Neural cell (in vitro differentiated cells): ENCODE data around the gene GPC5.

Experiments used
- CTCF ChIP-seq: fragments of 450-650 bp; IDR thresholded peaks from 2 replicates; pipeline ENCODE4 v1.5.1; 2014; ENCODE audit warnings: antibody characterized with exemption, mild to moderate bottlenecking, moderate library complexity; ENCODE audit not compliant: poor library complexity, severe bottlenecking
- EZH2 ChIP-seq: fragments of 200-600, 300-800 bp; shearing (Covaris generic), sonication (generic); IDR thresholded peaks from 2 replicates; pipeline ENCODE4 v1.6.1; 2014; ENCODE audit warnings: antibody characterized with exemption, low read length, borderline replicate concordance, mild to moderate bottlenecking; ENCODE audit not compliant: insufficient read depth, poor library complexity, severe bottlenecking
- MXI1 ChIP-seq: fragments of 450-650 bp; conservative IDR thresholded peaks from 2 replicates; pipeline ENCODE4 v1.6.1; 2014; ENCODE audit warnings: antibody characterized with exemption, mild to moderate bottlenecking; ENCODE audit not compliant: poor library complexity, severe bottlenecking
- POLR2AphosphoS5 ChIP-seq: IDR thresholded peaks from 2 replicates; pipeline ENCODE4 v1.6.1; 2012
- SMC3 ChIP-seq: fragments of 450-650 bp; conservative IDR thresholded peaks from 2 replicates; pipeline ENCODE4 v1.6.1; 2014; ENCODE audit warnings: antibody characterized with exemption, mild to moderate bottlenecking, moderate library complexity; ENCODE audit not compliant: poor library complexity

- TF ChIP-seq EZH2 (no peak), CTCF (no peak), POLR2AphosphoS5 (no peak), MXI1 (no peak), SMC3 (no peak)
Observed at GRCh38 chr13:91355099-91355825, 43.2 kb upstream of the GPC5 start.
